Duodenal mucosa (tissue), 2 donors: ENCODE data around the gene CEP41.
"Not testable (repeated sequence)": the region's sequence is repeated elsewhere in the genome, so short reads cannot be mapped to it uniquely, and the experiment has no call there.

Source experiments
- H3K27ac ChIP-seq: one replicate; pipeline ENCODE4 v1.7.0; 2013; ENCODE audit warnings: low read depth, low read length
- H3K27me3 ChIP-seq, 2 donors: one replicate each; pipeline ENCODE4 v1.7.0; 2013; ENCODE audit warnings: low read length in 2 of 2, control low read depth in 1 of 2; ENCODE audit not compliant: insufficient read depth in 2 of 2, control insufficient read depth in 1 of 2
- H3K36me3 ChIP-seq, 2 donors: one replicate each; pipeline ENCODE4 v1.7.0; 2013; ENCODE audit warnings: low read length in 2 of 2, control low read depth in 1 of 2; ENCODE audit not compliant: insufficient read depth in 2 of 2, control insufficient read depth in 1 of 2
- H3K4me1 ChIP-seq, 2 donors: one replicate each; pipeline ENCODE4 v1.7.0; 2013; ENCODE audit warnings: low read length in 2 of 2, control low read depth in 1 of 2; ENCODE audit not compliant: insufficient read depth in 2 of 2, control insufficient read depth in 1 of 2
- H3K4me3 ChIP-seq, 2 donors: one replicate each; pipeline ENCODE4 v1.7.0; 2013; ENCODE audit warnings: low read length in 2 of 2, low read depth in 1 of 2
- H3K9ac ChIP-seq, 2 donors: one replicate each; pipeline ENCODE4 v1.7.0; 2013; ENCODE audit warnings: low read length in 2 of 2, low read depth in 1 of 2
- H3K9me3 ChIP-seq, 2 donors: one replicate each; pipeline ENCODE4 v1.7.0; 2013; ENCODE audit warnings: low read length in 2 of 2, control low read depth in 1 of 2; ENCODE audit not compliant: control insufficient read depth in 1 of 2

The CEP41 gene

GRCh38 chr7:130463553-130464434 lies 23.0 kb upstream of the CEP41 start:
- peaks cover 3 to 4% of the 10 kb centered on the region in 2 donors for H3K9me3 ChIP-seq
- H3K4me3 ChIP-seq = no peak overlapping the region
- no peaks in the 10 kb centered on the region for H3K4me1 ChIP-seq
- H3K36me3 ChIP-seq = no peaks in the 10 kb centered on the region
- no peak overlapping the region for H3K27ac ChIP-seq
- no peaks in the 10 kb centered on the region for H3K27me3 ChIP-seq
- H3K9ac ChIP-seq = no peak overlapping the region

GRCh38 chr7:130461272-130461671 lies 20.5 kb upstream of the CEP41 start:
- H3K4me3 ChIP-seq = no peak overlapping the region
- peaks cover 3 to 4% of the 10 kb centered on the region in 2 donors for H3K9me3 ChIP-seq
- H3K27ac ChIP-seq = no peak overlapping the region
- H3K4me1 ChIP-seq = no peaks in the 10 kb centered on the region
- H3K27me3 ChIP-seq = no peaks in the 10 kb centered on the region
- H3K9ac ChIP-seq = no peak overlapping the region
- no peaks in the 10 kb centered on the region for H3K36me3 ChIP-seq

GRCh38 chr7:130458257-130458656 lies 17.4 kb upstream of the CEP41 start:
- H3K4me3 ChIP-seq = no peak overlapping the region
- H3K9ac ChIP-seq = no peak overlapping the region
- H3K27me3 ChIP-seq = no peaks in the 10 kb centered on the region
- H3K27ac ChIP-seq = no peak overlapping the region
- H3K9me3 ChIP-seq = peaks cover 3 to 4% of the 10 kb centered on the region in 2 donors
- no peaks in the 10 kb centered on the region for H3K36me3 ChIP-seq
- no peaks in the 10 kb centered on the region for H3K4me1 ChIP-seq

- H3K9ac ChIP-seq = no peak overlapping the region
- H3K9me3 ChIP-seq = peaks cover 3 to 4% of the 10 kb centered on the region in 2 donors
- H3K27ac ChIP-seq = no peak overlapping the region
- no peaks in the 10 kb centered on the region for H3K36me3 ChIP-seq
- no peak overlapping the region for H3K4me3 ChIP-seq
- H3K4me1 ChIP-seq = no peaks in the 10 kb centered on the region
- H3K27me3 ChIP-seq = no peaks in the 10 kb centered on the region
Observed at GRCh38 chr7:130454959-130455358, 14.1 kb upstream of the CEP41 start.

GRCh38 chr7:130452951-130453350 lies 12.1 kb upstream of the CEP41 start:
- no peaks in the 10 kb centered on the region for H3K27me3 ChIP-seq
- H3K4me3 ChIP-seq = no peak overlapping the region
- no peaks in the 10 kb centered on the region for H3K4me1 ChIP-seq
- no peaks in the 10 kb centered on the region for H3K36me3 ChIP-seq
- no peak overlapping the region for H3K27ac ChIP-seq
- no peak overlapping the region for H3K9ac ChIP-seq
- no peaks in the 10 kb centered on the region for H3K9me3 ChIP-seq

GRCh38 chr7:130451344-130451743 lies 10.5 kb upstream of the CEP41 start:
- H3K36me3 ChIP-seq, H3K27me3 ChIP-seq, H3K9me3 ChIP-seq, H3K4me3 ChIP-seq, H3K27ac ChIP-seq, H3K4me1 ChIP-seq, H3K9ac ChIP-seq: not testable (repeated sequence)

- H3K36me3 ChIP-seq = no peaks in the 10 kb centered on the region
- no peaks in the 10 kb centered on the region for H3K9me3 ChIP-seq
- no peak overlapping the region for H3K27ac ChIP-seq
- no peak overlapping the region for H3K4me3 ChIP-seq
- H3K27me3 ChIP-seq = no peaks in the 10 kb centered on the region
- no peak overlapping the region for H3K9ac ChIP-seq
- H3K4me1 ChIP-seq = peaks cover 0 to 9% of the 10 kb centered on the region in 2 donors
Observed at GRCh38 chr7:130446259-130446658, 5.4 kb upstream of the CEP41 start.

GRCh38 chr7:130444751-130445407 lies 4.1 kb upstream of the CEP41 start:
- no peaks in the 10 kb centered on the region for H3K9me3 ChIP-seq
- H3K27me3 ChIP-seq = no peaks in the 10 kb centered on the region
- H3K9ac ChIP-seq = no peak overlapping the region
- H3K36me3 ChIP-seq = no peaks in the 10 kb centered on the region
- peaks cover 0 to 9% of the 10 kb centered on the region in 2 donors for H3K4me1 ChIP-seq
- H3K27ac ChIP-seq = no peak overlapping the region
- no peak overlapping the region for H3K4me3 ChIP-seq

- Histone ChIP-seq H3K4me3 (no peak overlapping the region), H3K4me1 (peaks cover 0 to 9% of the 10 kb centered on the region in 2 donors), H3K27ac (no peak overlapping the region), H3K27me3 (no peaks in the 10 kb centered on the region), H3K9ac (no peak overlapping the region), H3K9me3 (no peaks in the 10 kb centered on the region), H3K36me3 (no peaks in the 10 kb centered on the region)
Observed at GRCh38 chr7:130444234-130444633, 3.4 kb upstream of the CEP41 start.

- Histone ChIP-seq H3K4me3 (no peak overlapping the region), H3K9ac (no peak overlapping the region), H3K4me1 (peaks cover 0 to 9% of the 10 kb centered on the region in 2 donors), H3K9me3 (no peaks in the 10 kb centered on the region), H3K36me3 (no peaks in the 10 kb centered on the region), H3K27ac (no peak overlapping the region), H3K27me3 (no peaks in the 10 kb centered on the region)
Observed at GRCh38 chr7:130442601-130443000, 1.8 kb upstream of the CEP41 start.
